IMR-90 (cell line): ENCODE results near the gene FXYD4. TPM values are rescaled to one million over a fixed set of nuclear protein-coding genes. Genes with fewer than 3 reads are reported as not detected.

ENCODE experiments used
- ATAC-seq: fragments of 200-7000 bp; cut with Tn5 transposase; 2 replicates; pipeline ENCODE4 v1.9.1; 2020; ENCODE audit warnings: low read depth, mild to moderate bottlenecking, moderate library complexity
- BruUV-seq: library from RNA; stranded (reverse); fragments of 400-500 nt; replicated peaks from 2 replicates; lab custom pipeline; 2021; lab: Mats Ljungman, UMichigan
- CTCF ChIA-PET: fragments of 300-600 bp; formaldehyde crosslinking; extraction: SDS; loops from one replicate; lab custom pipeline; 2021; ENCODE audit warnings: antibody characterized with exemption; lab: Yijun Ruan, JAX
- POLR2A ChIA-PET: fragments of 300-600 bp; sonication (Branson Sonifier 250); formaldehyde crosslinking; loops from one replicate; lab custom pipeline; 2022; ENCODE audit warnings: antibody characterized with exemption; ENCODE audit not compliant: unreplicated experiment; lab: Charles Lee
- DNase-seq: peaks from one replicate; pipeline ENCODE4 v3.0.0; 2013
- H2AFZ ChIP-seq: replicated peaks from 2 replicates; pipeline ENCODE3; 2013; ENCODE audit warnings: low read length, mild to moderate bottlenecking; ENCODE audit not compliant: poor library complexity
- H2AK5ac ChIP-seq: 2 replicates; pipeline ENCODE4 v1.6.1; 2013; ENCODE audit warnings: low read depth, low read length, inconsistent platforms
- H2AK9ac ChIP-seq: replicated peaks from 2 replicates; pipeline ENCODE3; 2013; ENCODE audit warnings: mild to moderate bottlenecking, low read depth, low read length, moderate library complexity; ENCODE audit not compliant: poor library complexity
- H2BK120ac ChIP-seq: 2 replicates; pipeline ENCODE4 v1.6.1; 2013; ENCODE audit warnings: low read depth, low read length, inconsistent platforms
- H2BK15ac ChIP-seq: 3 replicates; pipeline ENCODE4 v1.6.1; 2013; ENCODE audit warnings: low read depth, low read length, inconsistent platforms
- H2BK20ac ChIP-seq: 2 replicates; pipeline ENCODE4 v1.6.1; 2013; ENCODE audit warnings: low read depth, mild to moderate bottlenecking, inconsistent platforms, low read length, moderate library complexity
- H2BK5ac ChIP-seq: 2 replicates; pipeline ENCODE4 v1.6.1; 2013; ENCODE audit warnings: mild to moderate bottlenecking, low read depth, low read length, inconsistent platforms; ENCODE audit not compliant: poor library complexity, severe bottlenecking
- H3K14ac ChIP-seq: replicated peaks from 2 replicates; pipeline ENCODE4 v1.6.1; 2013; ENCODE audit warnings: low read depth, low read length, inconsistent platforms
- H3K18ac ChIP-seq: 2 replicates; pipeline ENCODE4 v1.6.1; 2013; ENCODE audit warnings: low read depth, low read length, control low read depth
- H3K23ac ChIP-seq: 2 replicates; pipeline ENCODE4 v1.6.1; 2013; ENCODE audit warnings: low read depth, low read length, inconsistent platforms
- H3K27ac ChIP-seq: 2 replicates; pipeline ENCODE4 v1.5.1; 2013; ENCODE audit warnings: mild to moderate bottlenecking, control low read depth, low read length; ENCODE audit not compliant: insufficient read depth
- H3K27me3 ChIP-seq: 2 replicates; pipeline ENCODE4 v1.6.1; 2013; ENCODE audit warnings: low read length; ENCODE audit not compliant: control insufficient read depth, insufficient read depth
- H3K36me3 ChIP-seq: 2 replicates; pipeline ENCODE4 v1.6.1; 2013; ENCODE audit warnings: low read length, mixed read lengths; ENCODE audit not compliant: control insufficient read depth, insufficient read depth
- H3K4ac ChIP-seq: 2 replicates; pipeline ENCODE4 v1.6.1; 2013; ENCODE audit warnings: low read depth, low read length, inconsistent platforms
- H3K4me1 ChIP-seq: 2 replicates; pipeline ENCODE4 v1.6.1; 2013; ENCODE audit warnings: low read length, mixed read lengths; ENCODE audit not compliant: control insufficient read depth, insufficient read depth
- H3K4me2 ChIP-seq: 2 replicates; pipeline ENCODE4 v1.6.1; 2013; ENCODE audit warnings: low read depth, mild to moderate bottlenecking, control low read depth, low read length, moderate library complexity
- H3K4me3 ChIP-seq: 2 replicates; pipeline ENCODE4 v1.5.1; 2013; ENCODE audit warnings: low read depth, mild to moderate bottlenecking, control low read depth, low read length, moderate library complexity; ENCODE audit not compliant: insufficient read depth
- H3K56ac ChIP-seq: 2 replicates; pipeline ENCODE4 v1.6.1; 2013; ENCODE audit warnings: low read length, inconsistent platforms; ENCODE audit not compliant: insufficient read depth; ENCODE audit errors: extremely low read depth
- H3K79me1 ChIP-seq, 2 experiments: 2 replicates each; pipeline ENCODE4 v1.6.1; 2013; ENCODE audit warnings: low read length in 2 of 2, inconsistent platforms in 1 of 2, low read depth in 1 of 2
- H3K9ac ChIP-seq: 2 replicates; pipeline ENCODE4 v1.6.1; 2013; ENCODE audit warnings: low read depth, low read length, control low read depth
- H3K9me1 ChIP-seq: 2 replicates; pipeline ENCODE4 v1.6.1; 2013; ENCODE audit warnings: low read length, inconsistent platforms; ENCODE audit not compliant: insufficient read depth
- H3K9me3 ChIP-seq: 2 replicates; pipeline ENCODE4 v1.6.1; 2013; ENCODE audit warnings: low read length; ENCODE audit not compliant: control insufficient read depth, insufficient read depth
- H4K20me1 ChIP-seq: 2 replicates; pipeline ENCODE4 v1.6.1; 2013; ENCODE audit warnings: low read length, inconsistent platforms; ENCODE audit not compliant: insufficient read depth
- H4K5ac ChIP-seq: 2 replicates; pipeline ENCODE4 v1.6.1; 2013; ENCODE audit warnings: mild to moderate bottlenecking, low read depth, low read length, control low read depth
- H4K8ac ChIP-seq, 2 experiments: 2 replicates each; pipeline ENCODE4 v1.6.1; 2013; ENCODE audit warnings: low read depth in 2 of 2, low read length in 2 of 2, control low read depth in 1 of 2, inconsistent platforms in 1 of 2
- H4K91ac ChIP-seq: 2 replicates; pipeline ENCODE4 v1.6.1; 2013; ENCODE audit warnings: low read depth, low read length, inconsistent platforms; ENCODE audit not compliant: insufficient read depth
- BHLHE40 ChIP-seq: fragments of 150-350 bp; IDR thresholded peaks from 2 replicates; pipeline ENCODE4 v1.6.1; 2016; ENCODE audit warnings: mild to moderate bottlenecking, low read depth, low read length
- CHD1 ChIP-seq: IDR thresholded peaks from 2 replicates; pipeline ENCODE4 v1.6.1; 2012; ENCODE audit warnings: low read depth, low read length, improper control_type of control experiment
- FOS ChIP-seq: fragments of 150-350 bp; IDR thresholded peaks from 2 replicates; pipeline ENCODE4 v1.6.1; 2016; ENCODE audit warnings: low read depth, low read length
- MAZ ChIP-seq: IDR thresholded peaks from 2 replicates; pipeline ENCODE4 v1.6.1; 2012; ENCODE audit warnings: low read depth, mild to moderate bottlenecking, low read length, improper control_type of control experiment, moderate library complexity, borderline replicate concordance
- MXI1 ChIP-seq: IDR thresholded peaks from 2 replicates; pipeline ENCODE4 v1.6.1; 2012; ENCODE audit warnings: low read depth, mild to moderate bottlenecking, low read length, moderate library complexity, borderline replicate concordance
- SMC3 ChIP-seq: fragments of 150-350 bp; IDR thresholded peaks from 2 replicates; pipeline ENCODE4 v1.6.1; 2016; ENCODE audit warnings: low read depth, mild to moderate bottlenecking, antibody characterized with exemption, low read length, moderate library complexity
- WGBS, 2 experiments: methylation state at CpG; one replicate each; pipeline versions ENCODE4 v1.1.5 to v1.1.7; 2013; ENCODE audit warnings: missing lambda C conversion rate in 2 of 2; ENCODE audit not compliant: insufficient read length in 1 of 2; ENCODE audit errors: extremely low coverage in 2 of 2; 5-methylcytosine and 5-hydroxymethylcytosine counted together
- dilution Hi-C: fragments of 300-500 bp; cut with HindIII; formaldehyde crosslinking; loops from one replicate; pipeline ENCODE4 v1.14.3; 2018; ENCODE audit warnings: low sequenced_read_pairs; ENCODE audit not compliant: unreplicated experiment
- in situ Hi-C: fragments of 300-500 bp; cut with MboI; formaldehyde crosslinking; loops from 3 replicates; pipeline ENCODE4 v1.14.3; 2019; ENCODE audit warnings: low sequenced_read_pairs, inconsistent platforms, mixed read lengths
- intact Hi-C: fragments of 100-400 bp; cut with micrococcal nuclease; formaldehyde crosslinking; loops from 2 replicates; pipeline ENCODE4 v1.10.0; 2022
- polyA plus RNA-seq, 3 experiments: library from polyadenylated mRNA; depleted of rRNA; stranded (reverse); fragments of >200 nt; gene quantifications; 2 replicates each; pipeline ENCODE4 v1.2.3, GENCODE V29; 2012; ENCODE audit warnings: low replicate concordance in 1 of 3
- total RNA-seq: library from RNA; depleted of rRNA; stranded (reverse); fragments of >200 nt; gene quantifications from 2 replicates; pipeline ENCODE4 v1.2.3, GENCODE V29; 2012
- TF ChIP-seq, protein P1 (sequence below): conservative IDR thresholded peaks from 2 replicates; pipeline ENCODE4 v1.5.1; 2012; ENCODE audit warnings: mild to moderate bottlenecking, low read depth, low read length, improper control_type of control experiment

Gene FXYD4
- total and polyA plus RNA-seq, 2 of the 4 experiments (the other 2 are of a cell fraction): not detected

DNA sequence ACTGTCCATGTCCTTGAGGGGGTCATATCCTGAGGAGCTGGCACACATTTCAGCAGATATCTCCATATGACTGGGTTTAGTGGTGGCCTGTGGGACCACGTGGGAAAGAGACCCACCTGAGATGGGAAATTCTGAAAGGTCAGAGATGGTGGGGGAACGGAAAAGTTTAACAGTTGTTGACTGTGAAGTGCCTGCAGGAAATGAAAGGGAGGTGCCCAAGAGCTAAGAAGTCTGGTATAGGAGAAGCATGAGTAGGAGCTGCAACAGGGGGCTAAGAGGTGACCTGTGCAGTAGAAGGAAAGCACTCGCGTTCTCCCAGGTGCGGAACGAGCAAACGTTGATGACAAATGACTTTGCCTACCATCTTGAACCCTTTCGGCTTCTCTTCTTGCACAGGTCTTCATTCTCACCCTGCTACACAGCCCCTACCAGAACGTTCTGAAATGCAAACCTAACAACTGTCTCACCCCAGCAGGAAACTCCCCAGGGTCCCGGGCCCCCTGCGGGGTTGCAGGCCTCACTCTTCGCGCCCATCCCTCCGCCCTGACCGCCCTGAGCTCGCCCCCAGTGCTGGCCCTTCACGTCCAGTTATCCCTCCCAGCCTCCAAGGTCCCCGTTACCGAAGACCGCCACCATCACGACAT lies 9.8 kb upstream of the FXYD4 start:
- peak overlapping the region; percentile 10; the same call in 1 of the 2 replicates for H4K5ac ChIP-seq
- H3K36me3 ChIP-seq: no peaks in the 10 kb centered on the region
- dilution Hi-C loops (no loop called here), intact Hi-C loops (no loop called here), in situ Hi-C loops (no loop called here)
- H3K4ac ChIP-seq: peak overlapping the region; percentile 65; the same call in 1 of the 2 replicates
- ATAC-seq (no peak), DNase-seq (no peak)
- no peak overlapping the region for H3K18ac ChIP-seq
- H4K20me1 ChIP-seq: no peaks in the 10 kb centered on the region
- ChIA-PET CTCF (no interaction called here), POLR2A (no interaction called here)
- H2AK9ac ChIP-seq: peak overlapping the region; percentile 65
- H3K9me3 ChIP-seq: no peaks in the 10 kb centered on the region
- H2BK20ac ChIP-seq: no peak overlapping the region
- WGBS, 2 experiments: 22% methylated on average over 11 of the region's 21 CpGs; no CpG with 5 or more reads in 1 of the 2 experiments
- H2AFZ ChIP-seq: peak overlapping the region; percentile 94
- H3K27ac ChIP-seq: no peak overlapping the region
- no peak overlapping the region for H2AK5ac ChIP-seq
- H3K27me3 ChIP-seq: no peaks in the 10 kb centered on the region; the same call in 1 of the 2 replicates
- H3K9me1 ChIP-seq: 0 out of 2 replicates have a peak, but pooled peaks cover 3% of the 10 kb centered on the region
- H3K4me3 ChIP-seq: peak overlapping the region; percentile 29
- no TSS peak for BruUV-seq
- H2BK15ac ChIP-seq: no peak overlapping the region
- peak overlapping the region; percentile 23; the same call in 1 of the 2 replicates for H4K91ac ChIP-seq
- no peak overlapping the region for H2BK5ac ChIP-seq
- peak overlapping the region; percentile 61 for H3K4me2 ChIP-seq
- no peak overlapping the region for H2BK120ac ChIP-seq
- H3K23ac ChIP-seq: no peak overlapping the region
- H3K4me1 ChIP-seq: no peaks in the 10 kb centered on the region
- no peak overlapping the region; the same call in 1 of the 2 replicates for H3K14ac ChIP-seq
- TF ChIP-seq, protein P1, sequence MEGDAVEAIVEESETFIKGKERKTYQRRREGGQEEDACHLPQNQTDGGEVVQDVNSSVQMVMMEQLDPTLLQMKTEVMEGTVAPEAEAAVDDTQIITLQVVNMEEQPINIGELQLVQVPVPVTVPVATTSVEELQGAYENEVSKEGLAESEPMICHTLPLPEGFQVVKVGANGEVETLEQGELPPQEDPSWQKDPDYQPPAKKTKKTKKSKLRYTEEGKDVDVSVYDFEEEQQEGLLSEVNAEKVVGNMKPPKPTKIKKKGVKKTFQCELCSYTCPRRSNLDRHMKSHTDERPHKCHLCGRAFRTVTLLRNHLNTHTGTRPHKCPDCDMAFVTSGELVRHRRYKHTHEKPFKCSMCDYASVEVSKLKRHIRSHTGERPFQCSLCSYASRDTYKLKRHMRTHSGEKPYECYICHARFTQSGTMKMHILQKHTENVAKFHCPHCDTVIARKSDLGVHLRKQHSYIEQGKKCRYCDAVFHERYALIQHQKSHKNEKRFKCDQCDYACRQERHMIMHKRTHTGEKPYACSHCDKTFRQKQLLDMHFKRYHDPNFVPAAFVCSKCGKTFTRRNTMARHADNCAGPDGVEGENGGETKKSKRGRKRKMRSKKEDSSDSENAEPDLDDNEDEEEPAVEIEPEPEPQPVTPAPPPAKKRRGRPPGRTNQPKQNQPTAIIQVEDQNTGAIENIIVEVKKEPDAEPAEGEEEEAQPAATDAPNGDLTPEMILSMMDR: no peak
- TF ChIP-seq BHLHE40 (no peak), SMC3 (no peak), CHD1 (no peak), FOS (no peak), MAZ (no peak), MXI1 (no peak)
- no peak overlapping the region for H3K56ac ChIP-seq
- H3K9ac ChIP-seq: no peak overlapping the region
- H4K8ac ChIP-seq: peak overlapping the region; percentile 11 to 79; a peak in 3 of 4 replicates
- H3K79me1 ChIP-seq: no peaks in the 10 kb centered on the region; a peak in 1 of 4 replicates
